ENCODE measurements around the gene PFKFB4.

PFKFB4 gene

GRCh38 chr3:48504051-48504946, 52.3 kb downstream of the PFKFB4 start, which contains the start of gene SHISA5:
Gene SHISA5 (minus strand): TSS chr3:48504174. CDS start chr3:48504094, 80 bp downstream.
- CTCF ChIA-PET, result interaction anchor here (0.8 to 1.1 kb wide), 2 partner anchors 31 to 310 kb away, joined by 4 read pairs; no protein-coding TSS in a partner anchor
- TF ChIP-seq, protein P1, sequence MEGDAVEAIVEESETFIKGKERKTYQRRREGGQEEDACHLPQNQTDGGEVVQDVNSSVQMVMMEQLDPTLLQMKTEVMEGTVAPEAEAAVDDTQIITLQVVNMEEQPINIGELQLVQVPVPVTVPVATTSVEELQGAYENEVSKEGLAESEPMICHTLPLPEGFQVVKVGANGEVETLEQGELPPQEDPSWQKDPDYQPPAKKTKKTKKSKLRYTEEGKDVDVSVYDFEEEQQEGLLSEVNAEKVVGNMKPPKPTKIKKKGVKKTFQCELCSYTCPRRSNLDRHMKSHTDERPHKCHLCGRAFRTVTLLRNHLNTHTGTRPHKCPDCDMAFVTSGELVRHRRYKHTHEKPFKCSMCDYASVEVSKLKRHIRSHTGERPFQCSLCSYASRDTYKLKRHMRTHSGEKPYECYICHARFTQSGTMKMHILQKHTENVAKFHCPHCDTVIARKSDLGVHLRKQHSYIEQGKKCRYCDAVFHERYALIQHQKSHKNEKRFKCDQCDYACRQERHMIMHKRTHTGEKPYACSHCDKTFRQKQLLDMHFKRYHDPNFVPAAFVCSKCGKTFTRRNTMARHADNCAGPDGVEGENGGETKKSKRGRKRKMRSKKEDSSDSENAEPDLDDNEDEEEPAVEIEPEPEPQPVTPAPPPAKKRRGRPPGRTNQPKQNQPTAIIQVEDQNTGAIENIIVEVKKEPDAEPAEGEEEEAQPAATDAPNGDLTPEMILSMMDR (conservative IDR thresholded peaks at IDR 0.05; ENCODE audit: low read depth), result no peak
- no peak for DNase-seq (ENCODE audit: low spot score)
- H3K27ac ChIP-seq, result peak within 1 kb of the TSS; percentile 91
- POLR2A ChIA-PET (ENCODE audit: low non-redundant PET), result interaction anchor here (0.6 to 1.5 kb wide), 2 partner anchors 35 to 71 kb away, joined by 3 to 4 read pairs; no protein-coding TSS in a partner anchor

DNA sequence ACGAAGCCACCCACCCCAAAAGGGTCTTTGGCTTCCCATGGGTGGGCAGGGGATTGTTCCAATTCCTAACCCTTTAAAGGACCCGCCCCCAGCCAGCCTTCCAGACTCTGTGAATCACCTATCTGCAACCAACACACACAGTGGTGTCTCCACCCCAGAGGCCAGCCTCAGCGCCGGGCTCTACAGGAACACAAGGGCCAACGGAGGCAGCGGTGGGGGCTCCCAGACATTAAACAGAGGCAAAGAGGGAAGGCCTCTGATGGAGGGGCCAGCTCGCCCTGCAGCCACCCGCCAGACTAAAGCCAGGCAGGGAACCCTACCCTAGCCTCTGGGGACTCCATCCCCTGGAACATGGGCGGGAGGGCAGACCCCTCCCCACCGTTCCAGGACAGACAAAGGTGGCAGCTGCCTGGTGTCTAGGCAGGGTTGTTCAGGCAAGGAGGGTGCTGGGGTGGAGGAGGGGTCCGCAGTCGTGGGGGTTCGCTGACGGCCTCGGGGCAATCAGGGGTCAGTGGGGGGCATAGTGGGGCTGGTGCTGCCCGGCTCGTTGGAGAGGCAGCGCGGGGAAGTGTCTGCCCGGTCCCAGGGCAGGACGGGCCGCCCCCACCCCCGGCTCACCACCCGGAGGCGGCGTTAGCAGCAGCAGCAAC, 53.1 kb downstream of the PFKFB4 start:
- ChIA-PET CTCF (interaction anchor here (0.7 kb wide), 1 partner anchor 44 kb away, joined by 3 read pairs; no protein-coding TSS in a partner anchor), POLR2A (ENCODE audit: low non-redundant PET) (interaction anchor here (0.8 kb wide), 1 partner anchor 33 kb away, joined by 3 read pairs; no protein-coding TSS in a partner anchor)
- TF ChIP-seq, protein P1 (conservative IDR thresholded peaks at IDR 0.05; ENCODE audit: low read depth), result no peak
- no peak for DNase-seq (ENCODE audit: low spot score)
- peak overlapping the region; percentile 91 for H3K27ac ChIP-seq

DNA sequence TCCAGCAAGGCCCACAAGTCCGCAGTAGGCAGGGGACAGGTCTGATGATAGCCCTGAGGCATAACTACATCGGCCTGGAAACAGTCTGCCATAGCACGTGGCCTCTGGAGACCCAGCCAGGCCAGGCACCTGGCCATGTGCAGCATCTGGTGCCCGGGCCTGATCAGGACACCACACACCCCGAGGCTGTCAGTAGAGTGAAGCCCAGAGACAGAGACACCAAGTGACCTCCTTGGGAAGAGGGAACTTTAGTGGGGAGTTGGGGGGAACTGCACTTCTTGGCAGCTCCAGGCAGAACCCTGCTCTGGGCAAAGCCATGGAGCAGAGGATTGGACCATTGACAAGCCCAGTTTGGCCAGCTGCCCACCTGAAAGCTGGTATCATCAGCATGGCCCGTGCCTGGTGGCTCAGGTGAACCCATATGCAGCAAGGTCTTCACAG, 53.9 kb downstream of the PFKFB4 start:
- ChIA-PET CTCF (no interaction called here), POLR2A (ENCODE audit: low non-redundant PET) (interaction anchor here (0.8 kb wide), 1 partner anchor 32 kb away, joined by 3 read pairs; no protein-coding TSS in a partner anchor)

DNA sequence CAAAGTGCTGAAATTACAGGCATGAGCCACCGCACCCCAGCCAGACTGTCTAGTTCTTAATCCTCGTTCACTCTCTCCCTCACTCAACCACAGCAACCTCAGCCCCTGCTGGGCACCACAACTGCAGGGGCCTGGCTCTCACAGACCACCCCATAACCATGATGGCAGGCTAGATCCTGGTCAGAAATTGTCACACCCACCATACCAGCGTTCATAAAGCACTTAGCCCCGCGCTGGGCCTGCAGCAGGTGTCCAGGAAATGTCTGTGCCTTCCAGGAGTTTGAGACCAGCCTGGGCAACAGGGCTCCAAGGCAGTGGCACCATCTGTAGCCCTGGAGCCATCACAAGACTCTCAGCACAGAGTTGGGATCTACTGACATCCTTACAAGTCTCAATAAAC, 54.5 kb downstream of the PFKFB4 start:
- CTCF ChIA-PET, result no interaction called here
- POLR2A ChIA-PET (ENCODE audit: low non-redundant PET), result interaction anchor here (0.7 kb wide), 1 partner anchor 16 kb away, joined by 3 read pairs; no protein-coding TSS in a partner anchor
- TF ChIP-seq, protein P1 (conservative IDR thresholded peaks at IDR 0.05; ENCODE audit: low read depth), result no peak
- peak overlapping the region; percentile 91 for H3K27ac ChIP-seq
- no peak for DNase-seq (ENCODE audit: low spot score)

More for the DNA sequence above, 53.9 kb downstream of the PFKFB4 start:
- DNase-seq (ENCODE audit: low spot score), result no peak
- TF ChIP-seq, protein P1 (conservative IDR thresholded peaks at IDR 0.05; ENCODE audit: low read depth), result no peak
- peak overlapping the region; percentile 91 for H3K27ac ChIP-seq

DNA sequence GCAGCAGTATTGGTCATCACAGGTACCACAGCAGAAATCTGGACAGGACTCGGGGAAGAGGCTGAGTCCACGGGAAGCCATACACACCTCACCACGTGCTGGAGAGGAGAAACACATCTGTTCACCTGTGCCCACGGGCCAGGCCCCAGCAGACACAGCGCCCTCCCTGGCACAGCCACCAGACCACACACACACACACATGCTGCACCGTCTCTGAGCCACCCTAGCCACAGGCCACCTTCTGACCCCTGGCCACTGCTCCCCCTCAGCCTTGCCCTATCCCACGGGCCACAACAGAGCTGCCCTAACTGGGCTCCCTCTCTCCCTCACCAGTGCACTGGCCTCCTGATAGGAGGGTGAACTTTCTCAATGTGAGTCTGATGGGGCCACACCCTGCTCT, 55.4 kb downstream of the PFKFB4 start:
- ChIA-PET CTCF (no interaction called here), POLR2A (ENCODE audit: low non-redundant PET) (interaction anchor here (0.6 kb wide), 1 partner anchor 61 kb away, joined by 4 read pairs; the partner anchor contains the start of genes CCDC51 and TMA7)
- no peak for DNase-seq (ENCODE audit: low spot score)
- TF ChIP-seq, protein P1 (conservative IDR thresholded peaks at IDR 0.05; ENCODE audit: low read depth), result no peak
- peak overlapping the region; percentile 91 for H3K27ac ChIP-seq

DNA sequence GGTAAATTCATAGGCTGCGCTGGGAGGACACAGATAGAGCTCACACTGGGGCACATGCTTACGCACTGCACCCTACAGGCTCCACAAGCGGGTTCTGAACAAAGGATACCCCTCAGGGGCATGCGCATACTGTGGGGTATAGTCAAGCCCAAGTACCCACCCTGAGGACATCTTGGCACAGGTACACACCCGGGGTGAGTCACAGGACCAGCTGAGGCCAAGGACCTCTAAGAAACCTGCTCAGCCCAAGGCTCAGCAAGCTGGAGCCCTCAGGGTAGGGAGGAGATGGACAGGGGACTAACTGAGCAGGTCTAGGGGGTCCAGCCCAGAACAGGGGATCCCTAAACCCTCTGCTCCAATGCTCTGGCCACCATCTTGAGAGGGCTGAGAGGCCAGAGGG, 55.9 kb downstream of the PFKFB4 start:
- H3K27ac ChIP-seq, result peak overlapping the region; percentile 91
- DNase-seq (ENCODE audit: low spot score), result no peak
- ChIA-PET CTCF (no interaction called here), POLR2A (ENCODE audit: low non-redundant PET) (interaction anchor here (0.6 kb wide), 2 partner anchors 61 to 954 kb away, joined by 4 read pairs; partner anchors contain the start of genes CCDC51 and TMA7)
- TF ChIP-seq, protein P1 (conservative IDR thresholded peaks at IDR 0.05; ENCODE audit: low read depth), result no peak

Measured in RWPE1 (cell line).